ENCODE measurements around the gene DMRTC2.

DNA sequence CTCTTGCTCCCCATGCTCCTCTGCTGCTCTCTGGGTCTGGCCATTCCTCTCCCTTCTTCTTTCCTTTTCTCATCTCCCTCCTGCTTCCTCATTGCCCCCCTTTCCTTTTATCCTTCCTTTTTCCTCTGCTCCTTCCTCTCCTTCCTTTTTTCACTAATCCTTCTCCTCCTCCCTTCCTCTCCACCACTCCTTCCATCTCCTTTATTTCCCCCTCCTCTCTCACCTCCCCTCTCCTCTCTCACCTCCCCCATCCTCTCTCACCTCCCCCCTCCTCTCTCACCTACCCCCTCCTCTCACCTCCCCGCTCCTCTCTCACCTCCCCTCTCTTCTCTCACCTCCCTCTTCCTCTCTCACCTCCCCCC lies 51.7 kb downstream of the DMRTC2 start:
- TF ChIP-seq, protein P1, sequence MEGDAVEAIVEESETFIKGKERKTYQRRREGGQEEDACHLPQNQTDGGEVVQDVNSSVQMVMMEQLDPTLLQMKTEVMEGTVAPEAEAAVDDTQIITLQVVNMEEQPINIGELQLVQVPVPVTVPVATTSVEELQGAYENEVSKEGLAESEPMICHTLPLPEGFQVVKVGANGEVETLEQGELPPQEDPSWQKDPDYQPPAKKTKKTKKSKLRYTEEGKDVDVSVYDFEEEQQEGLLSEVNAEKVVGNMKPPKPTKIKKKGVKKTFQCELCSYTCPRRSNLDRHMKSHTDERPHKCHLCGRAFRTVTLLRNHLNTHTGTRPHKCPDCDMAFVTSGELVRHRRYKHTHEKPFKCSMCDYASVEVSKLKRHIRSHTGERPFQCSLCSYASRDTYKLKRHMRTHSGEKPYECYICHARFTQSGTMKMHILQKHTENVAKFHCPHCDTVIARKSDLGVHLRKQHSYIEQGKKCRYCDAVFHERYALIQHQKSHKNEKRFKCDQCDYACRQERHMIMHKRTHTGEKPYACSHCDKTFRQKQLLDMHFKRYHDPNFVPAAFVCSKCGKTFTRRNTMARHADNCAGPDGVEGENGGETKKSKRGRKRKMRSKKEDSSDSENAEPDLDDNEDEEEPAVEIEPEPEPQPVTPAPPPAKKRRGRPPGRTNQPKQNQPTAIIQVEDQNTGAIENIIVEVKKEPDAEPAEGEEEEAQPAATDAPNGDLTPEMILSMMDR (IDR thresholded peaks at IDR 0.05 in 4 of 5, conservative IDR thresholded peaks at IDR 0.05 in 1 of 5), result no peak
- no peak for TF ChIP-seq POLR2A (IDR thresholded peaks at IDR 0.05)
